ENCODE data around the gene KCNJ1. TPM values are rescaled to one million over a fixed set of nuclear protein-coding genes. Genes with fewer than 3 reads are reported as not detected.

KCNJ1 gene
- total and polyA plus RNA-seq, 2 experiments from 2014 or later = 0.16 TPM; not detected in 1

DNA sequence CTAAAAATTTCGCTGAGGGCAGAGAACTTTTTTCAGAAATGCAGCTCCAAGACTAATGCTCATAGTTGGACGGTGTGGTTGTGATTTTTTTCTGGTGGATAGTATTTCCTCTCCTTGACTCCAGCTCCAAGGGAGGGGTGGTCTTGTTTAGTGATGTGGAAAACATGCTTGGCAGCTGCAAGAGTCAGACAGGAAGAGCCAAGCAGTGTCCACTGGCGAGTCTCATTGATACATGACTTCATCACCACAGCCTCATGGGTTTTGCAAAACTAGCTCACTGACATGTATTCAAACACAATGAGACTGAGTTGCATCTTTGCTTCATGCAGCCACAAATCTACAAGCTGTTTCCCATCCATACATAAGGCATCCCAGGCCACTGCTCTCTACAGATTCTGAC is 7.3 kb upstream of the KCNJ1 start:
- Mint-ChIP-seq H3K36me3 (ENCODE audit: low read depth) (no peaks in the 10 kb centered on the region; the same call in 1 of the 3 replicates), H3K27me3 (ENCODE audit: insufficient read depth, low read depth, poor library complexity) (peaks cover 34% of the 10 kb centered on the region), H3K27ac (no peak overlapping the region), H3K4me3 (no peak overlapping the region), H3K9me3 (no peaks in the 10 kb centered on the region; the same call in 2 of the 3 replicates), H3K4me1 (peaks cover 39% of the 10 kb centered on the region)
- H3K4me3 ChIP-seq = no peak overlapping the region
- DNase-seq (ENCODE audit: low spot score) = no peak
- no peaks in the 10 kb centered on the region for H3K79me2 ChIP-seq (replicated peaks; ENCODE audit: insufficient read depth)
- H3K36me3 ChIP-seq (ENCODE audit: insufficient read depth) = no peaks in the 10 kb centered on the region
- no peak overlapping the region for H3K4me2 ChIP-seq
- H3K9me2 ChIP-seq (ENCODE audit: insufficient read depth) = no peaks in the 10 kb centered on the region
- ATAC-seq = no peak
- no peak for TF ChIP-seq POLR2AphosphoS5 (IDR thresholded peaks at IDR 0.05; ENCODE audit: low read depth)
- TF ChIP-seq, protein P1, sequence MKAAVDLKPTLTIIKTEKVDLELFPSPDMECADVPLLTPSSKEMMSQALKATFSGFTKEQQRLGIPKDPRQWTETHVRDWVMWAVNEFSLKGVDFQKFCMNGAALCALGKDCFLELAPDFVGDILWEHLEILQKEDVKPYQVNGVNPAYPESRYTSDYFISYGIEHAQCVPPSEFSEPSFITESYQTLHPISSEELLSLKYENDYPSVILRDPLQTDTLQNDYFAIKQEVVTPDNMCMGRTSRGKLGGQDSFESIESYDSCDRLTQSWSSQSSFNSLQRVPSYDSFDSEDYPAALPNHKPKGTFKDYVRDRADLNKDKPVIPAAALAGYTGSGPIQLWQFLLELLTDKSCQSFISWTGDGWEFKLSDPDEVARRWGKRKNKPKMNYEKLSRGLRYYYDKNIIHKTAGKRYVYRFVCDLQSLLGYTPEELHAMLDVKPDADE (IDR thresholded peaks at IDR 0.05) = no peak
- no peak for TF ChIP-seq ZNF114 (CRISPR knock-in tag; IDR thresholded peaks at IDR 0.05)
- TF ChIP-seq CREB1 (CRISPR knock-in tag; IDR thresholded peaks at IDR 0.05; ENCODE audit: low read depth) = no peak
- TF ChIP-seq, protein P2, sequence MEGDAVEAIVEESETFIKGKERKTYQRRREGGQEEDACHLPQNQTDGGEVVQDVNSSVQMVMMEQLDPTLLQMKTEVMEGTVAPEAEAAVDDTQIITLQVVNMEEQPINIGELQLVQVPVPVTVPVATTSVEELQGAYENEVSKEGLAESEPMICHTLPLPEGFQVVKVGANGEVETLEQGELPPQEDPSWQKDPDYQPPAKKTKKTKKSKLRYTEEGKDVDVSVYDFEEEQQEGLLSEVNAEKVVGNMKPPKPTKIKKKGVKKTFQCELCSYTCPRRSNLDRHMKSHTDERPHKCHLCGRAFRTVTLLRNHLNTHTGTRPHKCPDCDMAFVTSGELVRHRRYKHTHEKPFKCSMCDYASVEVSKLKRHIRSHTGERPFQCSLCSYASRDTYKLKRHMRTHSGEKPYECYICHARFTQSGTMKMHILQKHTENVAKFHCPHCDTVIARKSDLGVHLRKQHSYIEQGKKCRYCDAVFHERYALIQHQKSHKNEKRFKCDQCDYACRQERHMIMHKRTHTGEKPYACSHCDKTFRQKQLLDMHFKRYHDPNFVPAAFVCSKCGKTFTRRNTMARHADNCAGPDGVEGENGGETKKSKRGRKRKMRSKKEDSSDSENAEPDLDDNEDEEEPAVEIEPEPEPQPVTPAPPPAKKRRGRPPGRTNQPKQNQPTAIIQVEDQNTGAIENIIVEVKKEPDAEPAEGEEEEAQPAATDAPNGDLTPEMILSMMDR (conservative IDR thresholded peaks at IDR 0.05; ENCODE audit: low read depth in 2 of 2) = no peak
- no peak for TF ChIP-seq JUNB (IDR thresholded peaks at IDR 0.05; ENCODE audit: unreplicated experiment)
- TF ChIP-seq EZH2phosphoT487 (IDR thresholded peaks at IDR 0.05; ENCODE audit: unreplicated experiment) = no peak
- no peak for TF ChIP-seq NANOG (IDR thresholded peaks at IDR 0.05; ENCODE audit: borderline replicate concordance)
- TF ChIP-seq ZNF331 (CRISPR knock-in tag; IDR thresholded peaks at IDR 0.05; ENCODE audit: low read depth) = no peak
- no peak for TF ChIP-seq STAT1 (IDR thresholded peaks at IDR 0.05; ENCODE audit: unreplicated experiment)
- TF ChIP-seq, protein P3, sequence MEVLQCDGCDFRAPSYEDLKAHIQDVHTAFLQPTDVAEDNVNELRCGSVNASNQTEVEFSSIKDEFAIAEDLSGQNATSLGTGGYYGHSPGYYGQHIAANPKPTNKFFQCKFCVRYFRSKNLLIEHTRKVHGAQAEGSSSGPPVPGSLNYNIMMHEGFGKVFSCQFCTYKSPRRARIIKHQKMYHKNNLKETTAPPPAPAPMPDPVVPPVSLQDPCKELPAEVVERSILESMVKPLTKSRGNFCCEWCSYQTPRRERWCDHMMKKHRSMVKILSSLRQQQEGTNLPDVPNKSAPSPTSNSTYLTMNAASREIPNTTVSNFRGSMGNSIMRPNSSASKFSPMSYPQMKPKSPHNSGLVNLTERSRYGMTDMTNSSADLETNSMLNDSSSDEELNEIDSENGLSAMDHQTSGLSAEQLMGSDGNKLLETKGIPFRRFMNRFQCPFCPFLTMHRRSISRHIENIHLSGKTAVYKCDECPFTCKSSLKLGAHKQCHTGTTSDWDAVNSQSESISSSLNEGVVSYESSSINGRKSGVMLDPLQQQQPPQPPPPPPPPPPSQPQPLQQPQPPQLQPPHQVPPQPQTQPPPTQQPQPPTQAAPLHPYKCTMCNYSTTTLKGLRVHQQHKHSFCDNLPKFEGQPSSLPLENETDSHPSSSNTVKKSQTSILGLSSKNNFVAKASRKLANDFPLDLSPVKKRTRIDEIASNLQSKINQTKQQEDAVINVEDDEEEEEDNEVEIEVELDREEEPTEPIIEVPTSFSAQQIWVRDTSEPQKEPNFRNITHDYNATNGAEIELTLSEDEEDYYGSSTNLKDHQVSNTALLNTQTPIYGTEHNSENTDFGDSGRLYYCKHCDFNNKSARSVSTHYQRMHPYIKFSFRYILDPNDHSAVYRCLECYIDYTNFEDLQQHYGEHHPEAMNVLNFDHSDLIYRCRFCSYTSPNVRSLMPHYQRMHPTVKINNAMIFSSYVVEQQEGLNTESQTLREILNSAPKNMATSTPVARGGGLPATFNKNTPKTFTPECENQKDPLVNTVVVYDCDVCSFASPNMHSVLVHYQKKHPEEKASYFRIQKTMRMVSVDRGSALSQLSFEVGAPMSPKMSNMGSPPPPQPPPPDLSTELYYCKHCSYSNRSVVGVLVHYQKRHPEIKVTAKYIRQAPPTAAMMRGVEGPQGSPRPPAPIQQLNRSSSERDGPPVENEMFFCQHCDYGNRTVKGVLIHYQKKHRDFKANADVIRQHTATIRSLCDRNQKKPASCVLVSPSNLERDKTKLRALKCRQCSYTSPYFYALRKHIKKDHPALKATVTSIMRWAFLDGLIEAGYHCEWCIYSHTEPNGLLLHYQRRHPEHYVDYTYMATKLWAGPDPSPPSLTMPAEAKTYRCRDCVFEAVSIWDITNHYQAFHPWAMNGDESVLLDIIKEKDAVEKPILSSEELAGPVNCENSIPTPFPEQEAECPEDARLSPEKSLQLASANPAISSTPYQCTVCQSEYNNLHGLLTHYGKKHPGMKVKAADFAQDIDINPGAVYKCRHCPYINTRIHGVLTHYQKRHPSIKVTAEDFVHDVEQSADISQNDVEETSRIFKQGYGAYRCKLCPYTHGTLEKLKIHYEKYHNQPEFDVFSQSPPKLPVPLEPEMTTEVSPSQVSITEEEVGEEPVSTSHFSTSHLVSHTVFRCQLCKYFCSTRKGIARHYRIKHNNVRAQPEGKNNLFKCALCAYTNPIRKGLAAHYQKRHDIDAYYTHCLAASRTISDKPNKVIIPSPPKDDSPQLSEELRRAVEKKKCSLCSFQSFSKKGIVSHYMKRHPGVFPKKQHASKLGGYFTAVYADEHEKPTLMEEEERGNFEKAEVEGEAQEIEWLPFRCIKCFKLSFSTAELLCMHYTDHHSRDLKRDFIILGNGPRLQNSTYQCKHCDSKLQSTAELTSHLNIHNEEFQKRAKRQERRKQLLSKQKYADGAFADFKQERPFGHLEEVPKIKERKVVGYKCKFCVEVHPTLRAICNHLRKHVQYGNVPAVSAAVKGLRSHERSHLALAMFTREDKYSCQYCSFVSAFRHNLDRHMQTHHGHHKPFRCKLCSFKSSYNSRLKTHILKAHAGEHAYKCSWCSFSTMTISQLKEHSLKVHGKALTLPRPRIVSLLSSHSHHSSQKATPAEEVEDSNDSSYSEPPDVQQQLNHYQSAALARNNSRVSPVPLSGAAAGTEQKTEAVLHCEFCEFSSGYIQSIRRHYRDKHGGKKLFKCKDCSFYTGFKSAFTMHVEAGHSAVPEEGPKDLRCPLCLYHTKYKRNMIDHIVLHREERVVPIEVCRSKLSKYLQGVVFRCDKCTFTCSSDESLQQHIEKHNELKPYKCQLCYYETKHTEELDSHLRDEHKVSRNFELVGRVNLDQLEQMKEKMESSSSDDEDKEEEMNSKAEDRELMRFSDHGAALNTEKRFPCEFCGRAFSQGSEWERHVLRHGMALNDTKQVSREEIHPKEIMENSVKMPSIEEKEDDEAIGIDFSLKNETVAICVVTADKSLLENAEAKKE (CRISPR knock-in tag; IDR thresholded peaks at IDR 0.05) = no peak
- TF ChIP-seq, protein P4, sequence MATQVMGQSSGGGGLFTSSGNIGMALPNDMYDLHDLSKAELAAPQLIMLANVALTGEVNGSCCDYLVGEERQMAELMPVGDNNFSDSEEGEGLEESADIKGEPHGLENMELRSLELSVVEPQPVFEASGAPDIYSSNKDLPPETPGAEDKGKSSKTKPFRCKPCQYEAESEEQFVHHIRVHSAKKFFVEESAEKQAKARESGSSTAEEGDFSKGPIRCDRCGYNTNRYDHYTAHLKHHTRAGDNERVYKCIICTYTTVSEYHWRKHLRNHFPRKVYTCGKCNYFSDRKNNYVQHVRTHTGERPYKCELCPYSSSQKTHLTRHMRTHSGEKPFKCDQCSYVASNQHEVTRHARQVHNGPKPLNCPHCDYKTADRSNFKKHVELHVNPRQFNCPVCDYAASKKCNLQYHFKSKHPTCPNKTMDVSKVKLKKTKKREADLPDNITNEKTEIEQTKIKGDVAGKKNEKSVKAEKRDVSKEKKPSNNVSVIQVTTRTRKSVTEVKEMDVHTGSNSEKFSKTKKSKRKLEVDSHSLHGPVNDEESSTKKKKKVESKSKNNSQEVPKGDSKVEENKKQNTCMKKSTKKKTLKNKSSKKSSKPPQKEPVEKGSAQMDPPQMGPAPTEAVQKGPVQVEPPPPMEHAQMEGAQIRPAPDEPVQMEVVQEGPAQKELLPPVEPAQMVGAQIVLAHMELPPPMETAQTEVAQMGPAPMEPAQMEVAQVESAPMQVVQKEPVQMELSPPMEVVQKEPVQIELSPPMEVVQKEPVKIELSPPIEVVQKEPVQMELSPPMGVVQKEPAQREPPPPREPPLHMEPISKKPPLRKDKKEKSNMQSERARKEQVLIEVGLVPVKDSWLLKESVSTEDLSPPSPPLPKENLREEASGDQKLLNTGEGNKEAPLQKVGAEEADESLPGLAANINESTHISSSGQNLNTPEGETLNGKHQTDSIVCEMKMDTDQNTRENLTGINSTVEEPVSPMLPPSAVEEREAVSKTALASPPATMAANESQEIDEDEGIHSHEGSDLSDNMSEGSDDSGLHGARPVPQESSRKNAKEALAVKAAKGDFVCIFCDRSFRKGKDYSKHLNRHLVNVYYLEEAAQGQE (IDR thresholded peaks at IDR 0.05; ENCODE audit: unreplicated experiment) = no peak
- no peak for TF ChIP-seq EZH2 (IDR thresholded peaks at IDR 0.05; ENCODE audit: low read depth, unreplicated experiment)
- no peak overlapping the region for H2AFZ ChIP-seq
- H3K27ac ChIP-seq (ENCODE audit: low read depth) = no peak overlapping the region
- H3F3A ChIP-seq (replicated peaks; ENCODE audit: low read depth) = 0 out of 2 replicates have a peak, but pooled peaks cover 4% of the 10 kb centered on the region
- H4K20me1 ChIP-seq (replicated peaks; ENCODE audit: insufficient read depth) = no peaks in the 10 kb centered on the region
- peaks cover 22% of the 10 kb centered on the region for H3K4me1 ChIP-seq (ENCODE audit: insufficient read depth)
- peaks cover 9% of the 10 kb centered on the region; the same call in 1 of the 2 replicates for H3K27me3 ChIP-seq (ENCODE audit: insufficient read depth)

All from GM23338 (cell line).